Measurements from ENCODE around the gene CDK17. TPM values are rescaled to one million over a fixed set of nuclear protein-coding genes. Genes with fewer than 3 reads are reported as not detected.

Gene CDK17
- total RNA-seq, 1 donor from 2014 or later: 72.4 TPM

GRCh38 chr12:96356831-96357230, 43.4 kb downstream of the CDK17 start:
- Histone ChIP-seq H3K36me3 (no peaks in the 10 kb centered on the region), H3K9me3 (no peaks in the 10 kb centered on the region), H3K4me1 (peaks cover 53% of the 10 kb centered on the region), H3K4me3 (no peak overlapping the region), H3K27ac (no peak overlapping the region), H3K27me3 (no peaks in the 10 kb centered on the region)
- no peak for DNase-seq (ENCODE audit: extremely low spot score in 2 of 2)
- TF ChIP-seq POLR2A (IDR thresholded peaks at IDR 0.05) (no peak), POLR2AphosphoS5 (IDR thresholded peaks at IDR 0.05; ENCODE audit: insufficient read depth in 1 of 2, low read depth in 1 of 2) (no peak), CTCF (IDR thresholded peaks at IDR 0.05) (no peak)
- intact Hi-C loops (cut with DNase I): no loop called here

DNA sequence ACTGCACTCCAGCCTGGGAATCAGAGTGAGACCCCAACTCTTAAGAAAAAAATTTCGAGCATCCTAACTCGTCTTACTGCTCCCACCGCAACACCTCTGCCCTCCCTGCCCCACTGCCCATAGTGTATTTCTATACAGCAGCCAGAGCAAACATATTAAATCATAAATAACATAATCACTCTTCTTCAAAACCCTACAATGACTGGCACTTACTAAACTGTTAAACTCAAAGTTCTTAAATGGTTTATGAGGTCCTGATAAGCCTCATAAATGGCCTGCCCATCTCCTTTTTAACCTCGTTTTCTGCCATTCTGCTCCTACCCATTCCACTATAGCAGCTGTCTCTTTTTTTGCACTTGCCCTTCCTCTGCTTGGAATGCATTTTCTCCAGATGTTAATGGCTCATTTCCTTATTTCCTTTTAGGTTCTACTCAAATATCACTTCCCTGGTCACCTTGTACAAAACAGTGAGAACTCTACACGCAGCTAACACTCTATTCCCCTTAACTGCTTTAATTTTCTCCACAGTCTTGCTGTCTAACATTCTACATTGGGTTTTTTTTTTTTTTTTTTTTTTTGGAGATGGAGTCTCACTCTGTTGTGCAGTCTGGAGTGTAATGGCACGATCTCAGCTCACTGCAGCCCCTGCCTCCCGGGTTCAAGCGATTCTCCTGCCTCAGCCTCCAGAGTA, 45.2 kb downstream of the CDK17 start:
- H3K9me3 ChIP-seq: no peaks in the 10 kb centered on the region
- no peaks in the 10 kb centered on the region for H3K36me3 ChIP-seq
- no peaks in the 10 kb centered on the region for H3K27me3 ChIP-seq
- peaks cover 46% of the 10 kb centered on the region for H3K4me1 ChIP-seq
- H3K4me3 ChIP-seq: no peak overlapping the region
- TF ChIP-seq POLR2AphosphoS5 (IDR thresholded peaks at IDR 0.05; ENCODE audit: insufficient read depth in 1 of 2, low read depth in 1 of 2) (no peak), CTCF (IDR thresholded peaks at IDR 0.05) (no peak), POLR2A (IDR thresholded peaks at IDR 0.05) (no peak)
- intact Hi-C loops (cut with DNase I): no loop called here
- H3K27ac ChIP-seq: no peak overlapping the region
- no peak for DNase-seq (ENCODE audit: extremely low spot score in 2 of 2)

GRCh38 chr12:96354326-96354725, 45.9 kb downstream of the CDK17 start:
- TF ChIP-seq POLR2A (IDR thresholded peaks at IDR 0.05) (no peak), CTCF (IDR thresholded peaks at IDR 0.05) (no peak), POLR2AphosphoS5 (IDR thresholded peaks at IDR 0.05; ENCODE audit: insufficient read depth in 1 of 2, low read depth in 1 of 2) (no peak)
- Histone ChIP-seq H3K4me1 (peaks cover 46% of the 10 kb centered on the region), H3K27ac (no peak overlapping the region), H3K9me3 (no peaks in the 10 kb centered on the region), H3K4me3 (no peak overlapping the region), H3K36me3 (no peaks in the 10 kb centered on the region), H3K27me3 (no peaks in the 10 kb centered on the region)
- DNase-seq (ENCODE audit: extremely low spot score in 2 of 2): no peak
- intact Hi-C loops (cut with DNase I): no loop called here

DNA sequence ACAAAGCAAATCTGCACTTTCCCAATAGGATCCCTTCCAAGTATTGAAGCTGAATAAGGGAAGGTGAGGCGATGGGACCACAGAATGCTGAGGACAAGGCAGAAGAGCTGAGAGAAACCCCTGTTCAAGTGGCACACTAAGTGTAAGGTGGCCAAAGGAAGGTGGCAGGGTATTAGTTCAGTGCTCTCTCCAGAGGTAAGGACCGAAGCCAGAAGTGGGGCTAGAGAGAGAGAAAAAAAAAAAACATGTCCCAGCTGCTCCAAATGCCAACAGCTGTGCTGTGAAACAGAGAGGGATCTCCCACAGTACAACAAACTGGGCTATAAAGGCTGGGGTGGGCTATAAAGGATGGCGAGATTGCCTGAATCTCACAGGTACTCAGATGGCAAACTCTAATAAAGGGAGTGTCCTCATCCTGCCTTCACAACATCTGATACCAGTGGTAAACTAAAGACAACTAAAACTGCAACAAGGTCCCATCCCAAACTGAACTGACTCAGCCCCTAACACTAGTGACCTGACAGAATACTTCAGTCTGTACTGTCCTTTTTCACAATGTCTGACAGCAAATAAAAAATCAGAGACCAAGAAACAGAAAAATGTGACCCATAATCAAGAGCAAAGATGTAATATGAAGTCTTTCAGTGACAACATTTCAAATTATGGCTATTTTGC, 47.9 kb downstream of the CDK17 start:
- no peak for DNase-seq (ENCODE audit: extremely low spot score in 2 of 2)
- Histone ChIP-seq H3K27me3 (no peaks in the 10 kb centered on the region), H3K9me3 (no peaks in the 10 kb centered on the region), H3K4me3 (no peak overlapping the region), H3K27ac (no peak overlapping the region), H3K4me1 (peaks cover 49% of the 10 kb centered on the region), H3K36me3 (no peaks in the 10 kb centered on the region)
- intact Hi-C loops (cut with DNase I): no loop called here
- TF ChIP-seq POLR2A (IDR thresholded peaks at IDR 0.05) (no peak), POLR2AphosphoS5 (IDR thresholded peaks at IDR 0.05; ENCODE audit: insufficient read depth in 1 of 2, low read depth in 1 of 2) (no peak), CTCF (IDR thresholded peaks at IDR 0.05) (no peak)

DNA sequence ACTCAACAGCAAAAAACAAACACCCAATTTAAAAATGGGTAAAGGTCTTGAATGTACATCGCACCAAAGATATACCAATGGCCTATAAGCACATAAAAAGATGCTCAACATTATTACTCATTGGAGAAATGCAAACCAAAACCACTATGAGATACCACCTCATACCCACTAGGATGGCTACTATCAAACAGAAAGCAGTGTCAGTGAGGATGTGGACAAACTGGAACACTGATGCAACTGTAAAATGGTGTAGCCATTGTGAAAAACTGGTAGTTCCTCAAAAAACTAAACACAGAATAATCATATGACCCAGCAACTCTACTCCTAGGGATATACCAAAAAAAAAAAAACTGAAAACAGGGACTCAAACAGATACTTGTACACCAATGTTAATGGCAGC, 49.3 kb downstream of the CDK17 start:
- Histone ChIP-seq H3K4me3 (no peak overlapping the region), H3K9me3 (no peaks in the 10 kb centered on the region), H3K36me3 (no peaks in the 10 kb centered on the region), H3K27me3 (no peaks in the 10 kb centered on the region), H3K4me1 (peaks cover 57% of the 10 kb centered on the region), H3K27ac (no peak overlapping the region)
- TF ChIP-seq CTCF (IDR thresholded peaks at IDR 0.05): no peak
- intact Hi-C loops (cut with DNase I): no loop called here
- DNase-seq (ENCODE audit: extremely low spot score in 2 of 2): no peak
